ENCODE measurements around the gene FRAS1. TPM values are rescaled to one million over a fixed set of nuclear protein-coding genes. Genes with fewer than 3 reads are reported as not detected.

FRAS1 gene
- polyA plus RNA-seq, 1 donor from 2014 or later: 2.8 TPM

DNA sequence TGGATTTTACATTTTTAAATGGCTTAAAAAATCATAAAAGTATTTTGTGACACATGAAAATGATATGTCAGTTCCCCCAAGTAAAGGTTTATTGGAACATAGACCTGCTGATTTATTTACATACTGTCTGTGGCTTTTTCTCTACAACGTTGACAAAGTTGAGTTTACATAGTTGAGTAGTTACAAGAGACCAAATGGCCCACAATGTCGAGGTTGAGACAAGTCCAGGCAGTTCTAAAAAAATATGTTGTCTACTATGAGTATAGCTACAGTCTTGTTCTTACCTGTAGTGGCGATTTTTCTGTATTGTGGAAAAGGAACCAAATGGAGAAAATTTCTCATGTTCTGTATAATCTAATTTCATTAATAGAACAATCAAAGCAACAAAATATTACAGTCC is 163.2 kb downstream of the FRAS1 start:
- Histone ChIP-seq H3K4me2 (ENCODE audit: low read length) (no peak overlapping the region), H3K27ac (ENCODE audit: low read length) (no peak overlapping the region), H3K79me2 (replicated peaks; ENCODE audit: insufficient read depth, low read length) (no peaks in the 10 kb centered on the region), H3K9me2 (ENCODE audit: insufficient read depth, low read length) (no peaks in the 10 kb centered on the region), H3K9me3 (ENCODE audit: low read length) (no peaks in the 10 kb centered on the region), H3K27me3 (ENCODE audit: insufficient read depth, low read depth, low read length) (peaks cover 5% of the 10 kb centered on the region), H3K9ac (ENCODE audit: low read length) (no peak overlapping the region), H2AFZ (ENCODE audit: low read depth, low read length) (no peak overlapping the region), H3K4me3 (ENCODE audit: low read length) (no peak overlapping the region), H3F3A (ENCODE audit: insufficient read depth, low read length, poor library complexity, severe bottlenecking) (no peaks in the 10 kb centered on the region), H3K36me3 (ENCODE audit: insufficient read depth, low read length) (no peaks in the 10 kb centered on the region), H4K20me1 (ENCODE audit: insufficient read depth) (no peaks in the 10 kb centered on the region)
- no peak for TF ChIP-seq POLR2AphosphoS5 (IDR thresholded peaks at IDR 0.05)
- TF ChIP-seq EZH2 (IDR thresholded peaks at IDR 0.05; ENCODE audit: borderline replicate concordance, insufficient read depth, low read length, poor library complexity, severe bottlenecking): no peak
- no peak for TF ChIP-seq EP300 (conservative IDR thresholded peaks at IDR 0.05; ENCODE audit: poor library complexity, severe bottlenecking)
- TF ChIP-seq, protein P1, sequence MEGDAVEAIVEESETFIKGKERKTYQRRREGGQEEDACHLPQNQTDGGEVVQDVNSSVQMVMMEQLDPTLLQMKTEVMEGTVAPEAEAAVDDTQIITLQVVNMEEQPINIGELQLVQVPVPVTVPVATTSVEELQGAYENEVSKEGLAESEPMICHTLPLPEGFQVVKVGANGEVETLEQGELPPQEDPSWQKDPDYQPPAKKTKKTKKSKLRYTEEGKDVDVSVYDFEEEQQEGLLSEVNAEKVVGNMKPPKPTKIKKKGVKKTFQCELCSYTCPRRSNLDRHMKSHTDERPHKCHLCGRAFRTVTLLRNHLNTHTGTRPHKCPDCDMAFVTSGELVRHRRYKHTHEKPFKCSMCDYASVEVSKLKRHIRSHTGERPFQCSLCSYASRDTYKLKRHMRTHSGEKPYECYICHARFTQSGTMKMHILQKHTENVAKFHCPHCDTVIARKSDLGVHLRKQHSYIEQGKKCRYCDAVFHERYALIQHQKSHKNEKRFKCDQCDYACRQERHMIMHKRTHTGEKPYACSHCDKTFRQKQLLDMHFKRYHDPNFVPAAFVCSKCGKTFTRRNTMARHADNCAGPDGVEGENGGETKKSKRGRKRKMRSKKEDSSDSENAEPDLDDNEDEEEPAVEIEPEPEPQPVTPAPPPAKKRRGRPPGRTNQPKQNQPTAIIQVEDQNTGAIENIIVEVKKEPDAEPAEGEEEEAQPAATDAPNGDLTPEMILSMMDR (IDR thresholded peaks at IDR 0.05; ENCODE audit: poor library complexity, severe bottlenecking): no peak
- TF ChIP-seq TAF1 (IDR thresholded peaks at IDR 0.05; ENCODE audit: low read depth): no peak
- TF ChIP-seq SMC3 (conservative IDR thresholded peaks at IDR 0.05; ENCODE audit: poor library complexity): no peak
- TF ChIP-seq, protein P2, sequence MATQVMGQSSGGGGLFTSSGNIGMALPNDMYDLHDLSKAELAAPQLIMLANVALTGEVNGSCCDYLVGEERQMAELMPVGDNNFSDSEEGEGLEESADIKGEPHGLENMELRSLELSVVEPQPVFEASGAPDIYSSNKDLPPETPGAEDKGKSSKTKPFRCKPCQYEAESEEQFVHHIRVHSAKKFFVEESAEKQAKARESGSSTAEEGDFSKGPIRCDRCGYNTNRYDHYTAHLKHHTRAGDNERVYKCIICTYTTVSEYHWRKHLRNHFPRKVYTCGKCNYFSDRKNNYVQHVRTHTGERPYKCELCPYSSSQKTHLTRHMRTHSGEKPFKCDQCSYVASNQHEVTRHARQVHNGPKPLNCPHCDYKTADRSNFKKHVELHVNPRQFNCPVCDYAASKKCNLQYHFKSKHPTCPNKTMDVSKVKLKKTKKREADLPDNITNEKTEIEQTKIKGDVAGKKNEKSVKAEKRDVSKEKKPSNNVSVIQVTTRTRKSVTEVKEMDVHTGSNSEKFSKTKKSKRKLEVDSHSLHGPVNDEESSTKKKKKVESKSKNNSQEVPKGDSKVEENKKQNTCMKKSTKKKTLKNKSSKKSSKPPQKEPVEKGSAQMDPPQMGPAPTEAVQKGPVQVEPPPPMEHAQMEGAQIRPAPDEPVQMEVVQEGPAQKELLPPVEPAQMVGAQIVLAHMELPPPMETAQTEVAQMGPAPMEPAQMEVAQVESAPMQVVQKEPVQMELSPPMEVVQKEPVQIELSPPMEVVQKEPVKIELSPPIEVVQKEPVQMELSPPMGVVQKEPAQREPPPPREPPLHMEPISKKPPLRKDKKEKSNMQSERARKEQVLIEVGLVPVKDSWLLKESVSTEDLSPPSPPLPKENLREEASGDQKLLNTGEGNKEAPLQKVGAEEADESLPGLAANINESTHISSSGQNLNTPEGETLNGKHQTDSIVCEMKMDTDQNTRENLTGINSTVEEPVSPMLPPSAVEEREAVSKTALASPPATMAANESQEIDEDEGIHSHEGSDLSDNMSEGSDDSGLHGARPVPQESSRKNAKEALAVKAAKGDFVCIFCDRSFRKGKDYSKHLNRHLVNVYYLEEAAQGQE (IDR thresholded peaks at IDR 0.05; ENCODE audit: borderline replicate concordance): no peak
- TF ChIP-seq RAD21 (conservative IDR thresholded peaks at IDR 0.05): no peak
- TF ChIP-seq MXI1 (conservative IDR thresholded peaks at IDR 0.05; ENCODE audit: poor library complexity, severe bottlenecking): no peak

DNA sequence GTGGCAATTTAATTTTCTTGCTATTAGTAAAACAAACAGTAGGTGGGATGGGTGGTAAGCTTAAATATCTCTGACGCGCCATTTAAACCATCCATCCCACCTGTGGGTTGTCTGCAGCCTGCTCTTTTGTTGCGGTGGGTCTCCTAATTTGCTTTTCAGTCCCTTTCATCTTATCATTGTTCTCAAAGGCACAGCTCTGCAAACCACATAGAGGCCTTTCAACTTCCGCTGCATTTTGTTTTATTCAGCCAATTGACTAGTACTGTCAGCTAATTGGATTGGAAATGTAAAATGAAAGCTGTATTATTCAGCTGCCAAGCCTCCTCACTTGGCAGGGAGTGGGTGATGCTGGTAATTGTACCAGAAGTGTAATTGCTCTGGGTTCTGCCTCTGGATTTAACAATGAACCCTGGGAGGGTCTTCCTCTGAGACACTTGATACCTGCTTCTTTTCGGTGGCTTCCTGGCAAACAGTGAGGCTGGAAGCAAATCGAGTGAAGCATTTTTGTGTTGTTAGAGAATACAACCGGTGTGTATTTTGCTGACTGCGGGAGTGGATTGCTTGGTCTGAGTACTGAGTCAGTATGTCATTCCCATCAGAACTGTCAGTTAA is 165.6 kb downstream of the FRAS1 start:
- Histone ChIP-seq H3K36me3 (ENCODE audit: insufficient read depth, low read length) (no peaks in the 10 kb centered on the region), H3K27me3 (ENCODE audit: insufficient read depth, low read depth, low read length) (peaks cover 5% of the 10 kb centered on the region), H3K4me3 (ENCODE audit: low read length) (peak overlapping the region; percentile 48), H2AFZ (ENCODE audit: low read depth, low read length) (no peak overlapping the region), H3K9me3 (ENCODE audit: low read length) (no peaks in the 10 kb centered on the region), H3K9ac (ENCODE audit: low read length) (no peak overlapping the region), H3K9me2 (ENCODE audit: insufficient read depth, low read length) (no peaks in the 10 kb centered on the region), H3K79me2 (replicated peaks; ENCODE audit: insufficient read depth, low read length) (no peaks in the 10 kb centered on the region), H3F3A (ENCODE audit: insufficient read depth, low read length, poor library complexity, severe bottlenecking) (no peaks in the 10 kb centered on the region), H3K27ac (ENCODE audit: low read length) (no peak overlapping the region), H3K4me2 (ENCODE audit: low read length) (no peak overlapping the region), H4K20me1 (ENCODE audit: insufficient read depth) (no peaks in the 10 kb centered on the region)
- TF ChIP-seq, protein P2 (IDR thresholded peaks at IDR 0.05; ENCODE audit: borderline replicate concordance): no peak
- no peak for TF ChIP-seq SMC3 (conservative IDR thresholded peaks at IDR 0.05; ENCODE audit: poor library complexity)

All from neural cell (in vitro differentiated cells).